Renal pelvis (tissue), 4 donors: ENCODE results near the gene SVOP. TPM values are rescaled to one million over a fixed set of nuclear protein-coding genes. Genes with fewer than 3 reads are reported as not detected.
"Not testable (repeated sequence)": the region's sequence is repeated elsewhere in the genome, so short reads cannot be mapped to it uniquely, and the experiment has no call there.

Source experiments
- DNase-seq: peaks from one replicate; pipeline ENCODE4 v3.0.0-alpha.2; 2013
- polyA plus RNA-seq, 3 donors: library from polyadenylated mRNA; unstranded; fragments of 120-200 nt; gene quantifications; one replicate each; pipeline ENCODE4 v1.2.1, GENCODE V29; 2013; ENCODE audit not compliant: insufficient read length in 3 of 3

SVOP gene
- polyA plus RNA-seq, 3 donors = 0.04 to 0.16 (median 0.12) TPM

DNA sequence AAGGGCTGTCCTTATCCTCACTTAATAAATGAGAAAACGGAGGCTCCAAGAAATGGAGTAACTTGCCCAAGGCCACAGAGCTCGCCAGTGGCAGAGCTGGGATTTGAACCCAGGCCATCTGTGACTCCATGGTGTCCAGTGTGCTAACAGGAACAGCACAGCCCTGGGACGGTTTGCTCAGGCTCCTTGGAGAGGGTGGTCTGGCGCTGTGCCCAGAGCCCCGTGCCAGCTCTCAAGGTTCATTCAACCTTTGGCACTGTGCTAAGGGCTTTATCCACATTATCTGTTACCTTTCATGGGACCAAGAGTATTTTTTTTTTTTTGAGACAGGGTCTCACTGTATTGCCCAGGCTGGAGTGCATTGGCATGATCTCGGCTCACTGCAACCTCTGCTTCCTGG is 132.8 kb downstream of the SVOP start:
- DNase-seq = no peak

DNA sequence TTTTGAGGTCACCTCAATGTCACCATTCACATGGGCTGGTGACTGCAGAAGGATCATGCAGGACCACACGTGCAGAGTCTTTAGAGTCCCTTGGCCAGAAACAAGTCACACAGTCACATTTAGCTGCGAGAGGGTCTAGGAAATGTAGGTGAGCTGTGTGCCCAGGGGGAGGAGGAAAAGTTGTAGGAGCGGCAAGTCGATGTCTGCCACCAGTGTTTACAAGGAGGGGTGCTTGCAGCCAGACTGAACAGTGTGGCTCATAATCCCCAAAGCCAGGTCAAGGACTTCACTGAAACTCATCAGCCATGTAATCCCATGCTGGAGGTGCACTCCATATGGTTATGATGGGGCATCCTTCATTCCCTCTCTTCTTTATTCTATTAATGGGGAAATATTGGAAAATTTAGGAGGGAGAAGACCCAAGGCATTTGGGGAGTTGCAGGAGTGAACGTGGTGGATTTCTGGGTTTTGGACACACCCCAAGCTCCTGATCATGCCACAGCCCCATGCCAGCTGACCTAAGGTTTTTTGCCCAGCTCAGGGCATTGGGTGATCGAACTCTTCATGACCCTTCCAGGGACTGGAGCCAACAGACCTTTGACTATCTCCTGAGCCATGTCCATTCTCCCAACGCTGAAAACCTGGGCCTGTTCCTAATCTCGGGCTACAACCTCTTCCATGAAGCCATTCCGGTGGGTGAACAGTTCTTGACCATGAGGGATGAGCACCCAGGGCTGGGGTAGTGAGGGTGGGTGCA is 133.8 kb downstream of the SVOP start:
- DNase-seq = no peak

- no peak for DNase-seq
Measured at GRCh38 chr12:108884116-108885012, 136.5 kb downstream of the SVOP start.

GRCh38 chr12:108881953-108882352 is 138.9 kb downstream of the SVOP start:
- no peak for DNase-seq

GRCh38 chr12:108879615-108880254 is 141.1 kb downstream of the SVOP start, which contains the start of gene DAO:
TSS of gene DAO (plus strand) at chr12:108880092. CDS start at chr12:108885007, 4,915 bp downstream.
- no peak for DNase-seq

- no peak for DNase-seq
Measured at GRCh38 chr12:108876550-108876949, 144.3 kb downstream of the SVOP start.

GRCh38 chr12:108875682-108876361 is 145.0 kb downstream of the SVOP start:
- no peak for DNase-seq

DNA sequence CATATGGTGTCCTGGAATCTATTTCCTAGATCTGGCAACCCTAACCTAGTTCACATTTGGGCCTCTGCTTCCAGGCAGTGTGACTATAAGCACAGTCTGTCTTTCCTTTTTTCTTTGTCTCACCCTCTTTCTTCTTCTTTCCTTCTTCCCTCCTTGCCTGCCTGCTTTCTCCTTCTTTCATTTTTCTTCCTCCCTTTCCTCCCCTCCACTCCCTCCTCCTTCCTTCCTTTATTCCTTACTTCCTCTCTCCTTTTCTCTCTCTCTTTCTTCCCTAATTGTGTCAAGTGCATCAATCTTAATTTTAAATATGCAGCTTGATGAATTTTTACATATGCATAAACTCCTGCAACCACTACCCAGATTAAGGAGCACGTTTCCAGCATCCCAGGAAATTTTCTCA is 145.6 kb downstream of the SVOP start:
- DNase-seq = no peak

- no peak for DNase-seq
Measured at GRCh38 chr12:108868781-108869180, 152.1 kb downstream of the SVOP start.

- not testable (repeated sequence) for DNase-seq
Measured at GRCh38 chr12:108866083-108866482, 154.8 kb downstream of the SVOP start.

DNA sequence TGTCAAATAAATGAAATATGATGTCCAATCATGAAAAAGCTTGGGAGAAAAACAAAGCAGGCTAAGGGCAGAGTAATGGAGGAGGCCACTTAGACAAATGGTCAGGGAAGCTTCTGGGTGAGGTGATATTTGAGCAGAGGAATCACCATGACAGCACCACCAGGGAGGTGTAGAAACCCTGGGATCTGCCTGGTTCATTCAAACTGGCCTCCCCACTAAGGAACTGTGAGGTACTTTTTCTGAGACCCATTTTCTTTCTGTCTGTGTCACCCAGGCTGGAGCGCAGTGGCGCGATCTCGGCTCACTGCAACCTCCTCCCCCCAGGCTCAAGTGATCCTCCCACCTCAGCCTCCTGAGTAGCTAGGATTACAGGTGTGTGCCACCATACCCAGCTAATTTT is 155.7 kb downstream of the SVOP start:
- DNase-seq = no peak

DNA sequence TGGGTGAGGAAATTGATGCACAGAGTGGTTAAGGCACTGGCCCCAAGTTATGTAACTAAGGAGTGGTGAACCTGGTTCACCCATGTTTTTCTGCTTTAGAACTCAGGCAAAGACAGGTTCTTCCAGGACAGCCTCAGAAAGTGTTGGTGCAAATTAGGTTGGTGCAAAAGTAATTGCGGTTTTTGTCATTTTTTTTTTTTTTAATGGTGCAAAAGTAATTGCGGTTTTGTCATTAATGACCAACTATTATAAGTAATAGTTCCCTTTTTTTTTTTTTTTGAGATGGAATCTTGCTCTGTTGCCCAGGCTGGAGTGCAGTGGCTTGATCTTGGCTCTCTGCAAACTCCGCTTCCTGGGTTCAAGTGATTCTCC is 158.3 kb downstream of the SVOP start:
- no peak for DNase-seq

- DNase-seq = no peak
Measured at GRCh38 chr12:108861878-108862587, 158.8 kb downstream of the SVOP start.

DNA sequence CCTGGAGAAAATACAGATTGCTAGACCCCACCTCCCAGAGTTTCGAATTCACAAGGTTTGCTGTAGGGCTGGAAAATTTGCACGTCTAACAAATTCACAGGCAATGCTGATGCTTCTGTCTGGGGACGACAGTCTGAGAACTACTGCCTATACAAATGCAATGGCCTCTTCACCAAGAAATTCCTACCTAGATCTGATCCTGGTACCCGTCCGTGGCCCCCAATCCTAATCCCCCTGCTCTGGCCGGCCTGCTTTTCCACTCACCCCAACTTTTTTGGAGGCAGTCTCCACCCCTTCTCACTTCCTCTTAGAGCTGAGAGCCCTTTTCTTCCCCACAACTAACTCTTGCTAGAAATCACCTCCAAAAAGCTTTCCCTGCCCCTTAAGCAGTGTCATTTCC is 160.4 kb downstream of the SVOP start:
- no peak for DNase-seq

DNA sequence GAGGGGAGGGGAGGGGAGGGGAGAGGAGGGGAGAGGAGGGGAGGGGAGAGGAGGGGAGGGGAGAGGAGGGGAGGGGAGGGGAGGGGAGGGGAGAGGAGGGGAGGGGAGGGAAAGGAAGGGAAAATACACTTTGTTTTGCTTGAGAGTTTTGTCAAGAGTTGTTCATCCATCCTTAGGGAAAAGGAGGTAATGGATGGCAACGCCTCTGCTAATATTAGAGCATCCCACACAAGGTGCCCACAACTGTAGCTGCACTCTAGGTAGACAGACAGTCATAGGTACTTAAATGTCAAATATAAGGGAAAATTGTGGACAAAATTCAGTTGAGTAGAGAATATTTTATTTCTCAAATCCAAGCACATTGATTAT is 161.0 kb downstream of the SVOP start:
- no peak for DNase-seq

- DNase-seq = not testable (repeated sequence)
Measured at GRCh38 chr12:108859141-108859922, 161.5 kb downstream of the SVOP start.

- no peak for DNase-seq
Measured at GRCh38 chr12:108858311-108859074, 162.4 kb downstream of the SVOP start.
